ENCODE data around the gene ADARB1.

GRCh38 chr21:45149021-45149420, 74.6 kb downstream of the ADARB1 start:
- TF ChIP-seq ZNF121 (CRISPR knock-in tag; IDR thresholded peaks at IDR 0.05), result no peak
- no peak for TF ChIP-seq TEAD4 (CRISPR knock-in tag; IDR thresholded peaks at IDR 0.05)
- no peak for TF ChIP-seq NFYB (CRISPR knock-in tag; conservative IDR thresholded peaks at IDR 0.05; ENCODE audit: low read depth)
- no peak for TF ChIP-seq ETV6 (CRISPR knock-in tag; IDR thresholded peaks at IDR 0.05)
- TF ChIP-seq SMAD3 (CRISPR knock-in tag; IDR thresholded peaks at IDR 0.05; ENCODE audit: borderline replicate concordance), result no peak
- TF ChIP-seq GABPB1 (CRISPR knock-in tag; IDR thresholded peaks at IDR 0.05), result no peak
- no peak for TF ChIP-seq FOXP1 (CRISPR knock-in tag; IDR thresholded peaks at IDR 0.05; ENCODE audit: borderline replicate concordance)

Measured in WTC11 (cell line).